ENCODE results near the gene CDC20B. TPM values are rescaled to one million over a fixed set of nuclear protein-coding genes. Genes with fewer than 3 reads are reported as not detected.

Gene CDC20B
- polyA plus RNA-seq, 1 donor from 2014 or later = not detected

DNA sequence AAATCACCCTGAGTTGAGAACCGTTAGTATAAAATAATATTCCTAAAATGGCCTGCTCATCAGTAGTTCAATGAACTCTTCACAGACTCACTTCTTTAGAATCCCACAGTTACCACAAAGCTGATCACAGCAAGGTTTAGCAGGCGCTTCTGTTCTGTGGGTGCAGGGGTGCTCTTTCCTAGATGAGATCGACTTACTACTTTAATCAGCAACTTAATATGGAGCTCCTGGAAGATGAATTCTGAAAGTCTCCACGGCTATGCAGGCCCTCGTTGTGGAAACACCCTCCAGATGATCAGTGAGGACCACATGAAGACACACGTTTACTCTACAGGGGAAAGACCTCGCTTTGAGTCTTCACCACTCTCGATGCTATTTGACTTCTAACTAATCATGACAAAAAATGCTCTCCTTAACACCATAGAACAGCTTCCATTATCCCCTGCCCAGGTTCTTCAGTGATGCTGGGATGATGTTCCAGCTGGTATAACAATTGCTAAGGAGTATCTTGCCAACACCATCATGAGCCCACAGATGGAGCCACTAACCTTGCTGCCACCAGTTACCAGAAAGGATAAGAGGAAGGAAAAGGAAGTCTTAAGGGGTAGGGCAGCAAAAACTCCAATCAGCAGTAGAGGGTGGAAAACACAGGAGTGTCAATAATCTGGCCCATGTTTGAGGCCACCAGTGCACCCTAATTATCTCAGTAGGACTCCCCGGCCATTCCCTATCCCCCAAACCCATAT, 30.9 kb downstream of the CDC20B start:
- no peaks in the 10 kb centered on the region for H3K9me2 ChIP-seq (ENCODE audit: insufficient read depth, low read length)
- H3K27ac ChIP-seq (ENCODE audit: low read length) = no peak overlapping the region
- H2AFZ ChIP-seq (ENCODE audit: low read depth, low read length) = no peak overlapping the region
- no peak for TF ChIP-seq EP300 (conservative IDR thresholded peaks at IDR 0.05; ENCODE audit: poor library complexity, severe bottlenecking)
- no peak for TF ChIP-seq MXI1 (conservative IDR thresholded peaks at IDR 0.05; ENCODE audit: poor library complexity, severe bottlenecking)
- no peaks in the 10 kb centered on the region for H3K79me2 ChIP-seq (replicated peaks; ENCODE audit: insufficient read depth, low read length)
- no peaks in the 10 kb centered on the region for H4K20me1 ChIP-seq (ENCODE audit: insufficient read depth)
- H3K9me3 ChIP-seq (ENCODE audit: low read length) = no peaks in the 10 kb centered on the region
- no peak overlapping the region for H3K4me2 ChIP-seq (ENCODE audit: low read length)
- H3K4me3 ChIP-seq (ENCODE audit: low read length) = no peak overlapping the region
- H3K9ac ChIP-seq (ENCODE audit: low read length) = no peak overlapping the region
- H3K27me3 ChIP-seq (ENCODE audit: insufficient read depth, low read depth, low read length) = no peaks in the 10 kb centered on the region
- H3K36me3 ChIP-seq (ENCODE audit: insufficient read depth, low read length) = no peaks in the 10 kb centered on the region
- no peaks in the 10 kb centered on the region for H3F3A ChIP-seq (ENCODE audit: insufficient read depth, low read length, poor library complexity, severe bottlenecking)

DNA sequence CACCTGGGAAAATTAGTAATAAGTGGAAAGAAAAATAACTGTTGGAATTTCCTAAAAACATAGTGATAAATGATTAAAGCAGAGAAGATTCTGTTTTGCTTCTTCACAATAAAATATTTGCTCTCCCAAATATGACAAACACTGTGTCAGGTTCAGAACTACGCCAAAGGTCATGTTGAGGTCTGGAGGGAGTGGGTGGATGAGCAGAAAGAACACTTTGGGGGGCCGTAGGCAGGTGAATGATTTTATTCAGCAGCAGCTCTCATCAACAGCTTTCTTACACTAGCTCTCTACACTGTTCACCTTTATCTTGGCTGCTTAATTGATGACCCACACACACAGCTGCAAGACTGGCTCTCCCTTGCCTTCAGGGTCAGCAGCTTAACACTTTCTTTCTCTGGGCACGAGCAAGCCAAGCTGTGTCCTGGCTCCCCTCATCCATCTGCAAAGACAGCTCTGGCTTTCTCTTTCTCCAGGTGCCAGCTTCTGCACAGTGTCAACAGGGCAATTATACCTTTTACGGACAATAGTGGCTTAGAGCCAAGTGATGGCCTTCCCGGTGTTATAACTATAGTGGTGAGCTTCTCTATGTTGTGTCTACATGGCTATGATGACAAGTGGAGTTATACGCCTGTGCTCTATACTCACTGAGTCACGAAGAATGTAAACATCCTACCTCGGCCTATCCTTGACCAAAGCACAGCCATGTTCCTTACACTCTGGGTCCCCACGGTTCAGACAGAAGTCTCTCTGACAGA, 31.9 kb downstream of the CDC20B start:
- Histone ChIP-seq H3K9me3 (ENCODE audit: low read length) (no peaks in the 10 kb centered on the region), H3K4me3 (ENCODE audit: low read length) (no peak overlapping the region), H3K27ac (ENCODE audit: low read length) (no peak overlapping the region), H3K36me3 (ENCODE audit: insufficient read depth, low read length) (no peaks in the 10 kb centered on the region), H3K27me3 (ENCODE audit: insufficient read depth, low read depth, low read length) (no peaks in the 10 kb centered on the region), H4K20me1 (ENCODE audit: insufficient read depth) (no peaks in the 10 kb centered on the region), H3K4me2 (ENCODE audit: low read length) (no peak overlapping the region), H2AFZ (ENCODE audit: low read depth, low read length) (no peak overlapping the region), H3K9me2 (ENCODE audit: insufficient read depth, low read length) (no peaks in the 10 kb centered on the region), H3K79me2 (replicated peaks; ENCODE audit: insufficient read depth, low read length) (no peaks in the 10 kb centered on the region), H3F3A (ENCODE audit: insufficient read depth, low read length, poor library complexity, severe bottlenecking) (no peaks in the 10 kb centered on the region), H3K9ac (ENCODE audit: low read length) (no peak overlapping the region)
- TF ChIP-seq EZH2 (IDR thresholded peaks at IDR 0.05; ENCODE audit: borderline replicate concordance, insufficient read depth, low read length, poor library complexity, severe bottlenecking) (no peak), SMC3 (conservative IDR thresholded peaks at IDR 0.05; ENCODE audit: poor library complexity) (no peak), EP300 (conservative IDR thresholded peaks at IDR 0.05; ENCODE audit: poor library complexity, severe bottlenecking) (no peak), RAD21 (conservative IDR thresholded peaks at IDR 0.05) (no peak), POLR2AphosphoS5 (IDR thresholded peaks at IDR 0.05) (no peak), TAF1 (IDR thresholded peaks at IDR 0.05; ENCODE audit: low read depth) (no peak), MXI1 (conservative IDR thresholded peaks at IDR 0.05; ENCODE audit: poor library complexity, severe bottlenecking) (no peak)
- TF ChIP-seq, protein P1, sequence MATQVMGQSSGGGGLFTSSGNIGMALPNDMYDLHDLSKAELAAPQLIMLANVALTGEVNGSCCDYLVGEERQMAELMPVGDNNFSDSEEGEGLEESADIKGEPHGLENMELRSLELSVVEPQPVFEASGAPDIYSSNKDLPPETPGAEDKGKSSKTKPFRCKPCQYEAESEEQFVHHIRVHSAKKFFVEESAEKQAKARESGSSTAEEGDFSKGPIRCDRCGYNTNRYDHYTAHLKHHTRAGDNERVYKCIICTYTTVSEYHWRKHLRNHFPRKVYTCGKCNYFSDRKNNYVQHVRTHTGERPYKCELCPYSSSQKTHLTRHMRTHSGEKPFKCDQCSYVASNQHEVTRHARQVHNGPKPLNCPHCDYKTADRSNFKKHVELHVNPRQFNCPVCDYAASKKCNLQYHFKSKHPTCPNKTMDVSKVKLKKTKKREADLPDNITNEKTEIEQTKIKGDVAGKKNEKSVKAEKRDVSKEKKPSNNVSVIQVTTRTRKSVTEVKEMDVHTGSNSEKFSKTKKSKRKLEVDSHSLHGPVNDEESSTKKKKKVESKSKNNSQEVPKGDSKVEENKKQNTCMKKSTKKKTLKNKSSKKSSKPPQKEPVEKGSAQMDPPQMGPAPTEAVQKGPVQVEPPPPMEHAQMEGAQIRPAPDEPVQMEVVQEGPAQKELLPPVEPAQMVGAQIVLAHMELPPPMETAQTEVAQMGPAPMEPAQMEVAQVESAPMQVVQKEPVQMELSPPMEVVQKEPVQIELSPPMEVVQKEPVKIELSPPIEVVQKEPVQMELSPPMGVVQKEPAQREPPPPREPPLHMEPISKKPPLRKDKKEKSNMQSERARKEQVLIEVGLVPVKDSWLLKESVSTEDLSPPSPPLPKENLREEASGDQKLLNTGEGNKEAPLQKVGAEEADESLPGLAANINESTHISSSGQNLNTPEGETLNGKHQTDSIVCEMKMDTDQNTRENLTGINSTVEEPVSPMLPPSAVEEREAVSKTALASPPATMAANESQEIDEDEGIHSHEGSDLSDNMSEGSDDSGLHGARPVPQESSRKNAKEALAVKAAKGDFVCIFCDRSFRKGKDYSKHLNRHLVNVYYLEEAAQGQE (IDR thresholded peaks at IDR 0.05; ENCODE audit: borderline replicate concordance) = no peak
- TF ChIP-seq, protein P2, sequence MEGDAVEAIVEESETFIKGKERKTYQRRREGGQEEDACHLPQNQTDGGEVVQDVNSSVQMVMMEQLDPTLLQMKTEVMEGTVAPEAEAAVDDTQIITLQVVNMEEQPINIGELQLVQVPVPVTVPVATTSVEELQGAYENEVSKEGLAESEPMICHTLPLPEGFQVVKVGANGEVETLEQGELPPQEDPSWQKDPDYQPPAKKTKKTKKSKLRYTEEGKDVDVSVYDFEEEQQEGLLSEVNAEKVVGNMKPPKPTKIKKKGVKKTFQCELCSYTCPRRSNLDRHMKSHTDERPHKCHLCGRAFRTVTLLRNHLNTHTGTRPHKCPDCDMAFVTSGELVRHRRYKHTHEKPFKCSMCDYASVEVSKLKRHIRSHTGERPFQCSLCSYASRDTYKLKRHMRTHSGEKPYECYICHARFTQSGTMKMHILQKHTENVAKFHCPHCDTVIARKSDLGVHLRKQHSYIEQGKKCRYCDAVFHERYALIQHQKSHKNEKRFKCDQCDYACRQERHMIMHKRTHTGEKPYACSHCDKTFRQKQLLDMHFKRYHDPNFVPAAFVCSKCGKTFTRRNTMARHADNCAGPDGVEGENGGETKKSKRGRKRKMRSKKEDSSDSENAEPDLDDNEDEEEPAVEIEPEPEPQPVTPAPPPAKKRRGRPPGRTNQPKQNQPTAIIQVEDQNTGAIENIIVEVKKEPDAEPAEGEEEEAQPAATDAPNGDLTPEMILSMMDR (IDR thresholded peaks at IDR 0.05; ENCODE audit: poor library complexity, severe bottlenecking) = no peak
